Neural progenitor cell (in vitro differentiated cells): ENCODE measurements around the gene KCNA10. TPM values are rescaled to one million over a fixed set of nuclear protein-coding genes. Genes with fewer than 3 reads are reported as not detected.

Experiments
- DNase-seq: peaks from one replicate; pipeline ENCODE4 v3.0.0-alpha.2; 2016; ENCODE audit warnings: low spot score
- H2AFZ ChIP-seq: fragments of 200-600 bp; sonication (generic); replicated peaks from 2 replicates; pipeline ENCODE4 v1.6.1; 2016; ENCODE audit warnings: antibody characterized with exemption
- H3F3A ChIP-seq: fragments of 200-600 bp; sonication (generic); 2 replicates; pipeline ENCODE4 v1.6.1; 2016; ENCODE audit warnings: antibody characterized with exemption, low read depth
- H3K27ac ChIP-seq: fragments of 200-600 bp; sonication (generic); 2 replicates; pipeline ENCODE4 v1.5.1; 2016; ENCODE audit warnings: mild to moderate bottlenecking
- H3K27me3 ChIP-seq: fragments of 200-600 bp; sonication (generic); 2 replicates; pipeline ENCODE4 v1.6.1; 2016; ENCODE audit warnings: mild to moderate bottlenecking, moderate library complexity
- H3K36me3 ChIP-seq: fragments of 200-600 bp; sonication (generic); 2 replicates; pipeline ENCODE4 v1.5.1; 2016
- H3K4me1 ChIP-seq: fragments of 200-600 bp; sonication (generic); 2 replicates; pipeline ENCODE4 v1.6.1; 2016; ENCODE audit warnings: mixed run types
- H3K4me2 ChIP-seq: fragments of 200-600 bp; sonication (generic); 2 replicates; pipeline ENCODE4 v1.6.1; 2016
- H3K4me3 ChIP-seq: fragments of 200-600 bp; sonication (generic); 2 replicates; pipeline ENCODE4 v1.5.1; 2016
- H3K79me2 ChIP-seq: fragments of 200-600 bp; sonication (generic); 2 replicates; pipeline ENCODE4 v1.6.1; 2016; ENCODE audit warnings: low read depth
- H3K9ac ChIP-seq: fragments of 200-600 bp; sonication (generic); 2 replicates; pipeline ENCODE4 v1.6.1; 2016
- H3K9me3 ChIP-seq: fragments of 200-600 bp; sonication (generic); 2 replicates; pipeline ENCODE4 v1.5.1; 2016; ENCODE audit warnings: low read depth
- H4K20me1 ChIP-seq: fragments of 200-600 bp; sonication (generic); 2 replicates; pipeline ENCODE4 v1.6.1; 2016; ENCODE audit warnings: low read depth
- H3K27ac Mint-ChIP-seq: 3 replicates; pipeline ENCODE4 v1.8.0; 2021; ENCODE audit warnings: mixed read lengths
- H3K27me3 Mint-ChIP-seq: 2 replicates; pipeline ENCODE4 v1.8.0; 2022; ENCODE audit warnings: low read depth, mild to moderate bottlenecking, inconsistent platforms, moderate library complexity, mixed read lengths; ENCODE audit not compliant: insufficient read depth
- H3K36me3 Mint-ChIP-seq: 3 replicates; pipeline ENCODE4 v1.8.0; 2021; ENCODE audit warnings: mixed read lengths
- H3K4me1 Mint-ChIP-seq: 3 replicates; pipeline ENCODE4 v1.8.0; 2021; ENCODE audit warnings: mixed read lengths
- H3K4me3 Mint-ChIP-seq: 3 replicates; pipeline ENCODE4 v1.8.0; 2021; ENCODE audit warnings: mild to moderate bottlenecking, moderate library complexity, mixed read lengths
- H3K9me3 Mint-ChIP-seq: 3 replicates; pipeline ENCODE4 v1.8.0; 2020; ENCODE audit warnings: mixed read lengths
- EZH2 ChIP-seq: fragments of 200-600 bp; sonication (generic); IDR thresholded peaks from 2 replicates; pipeline ENCODE4 v1.6.1; 2017; ENCODE audit warnings: antibody characterized with exemption, mild to moderate bottlenecking, moderate library complexity
- EZH2phosphoT487 ChIP-seq: fragments of 200-600 bp; sonication (generic); IDR thresholded peaks from 2 replicates; pipeline ENCODE4 v1.6.1; 2017; ENCODE audit warnings: antibody characterized with exemption
- total RNA-seq: library from RNA; depleted of rRNA; stranded (reverse); fragments of >200 nt; gene quantifications from 2 replicates; pipeline ENCODE4 v1.2.3, GENCODE V29; 2015; ENCODE audit warnings: low replicate concordance
- TF ChIP-seq, protein P1 (sequence below): fragments of 200-600 bp; sonication (generic); IDR thresholded peaks from 2 replicates; pipeline ENCODE4 v1.5.1; 2017; ENCODE audit warnings: antibody characterized with exemption, mild to moderate bottlenecking

The KCNA10 gene
- total RNA-seq, 1 donor from 2014 or later = not detected

GRCh38 chr1:110563089-110563488 lies 44.1 kb upstream of the KCNA10 start:
- no peaks in the 10 kb centered on the region for H3K79me2 ChIP-seq
- H3K36me3 ChIP-seq = no peaks in the 10 kb centered on the region
- H3K27ac Mint-ChIP-seq = no peak overlapping the region
- no peak overlapping the region for H3K9ac ChIP-seq
- no peaks in the 10 kb centered on the region for H3K9me3 Mint-ChIP-seq
- H3K4me3 ChIP-seq = no peak overlapping the region
- TF ChIP-seq, protein P1, sequence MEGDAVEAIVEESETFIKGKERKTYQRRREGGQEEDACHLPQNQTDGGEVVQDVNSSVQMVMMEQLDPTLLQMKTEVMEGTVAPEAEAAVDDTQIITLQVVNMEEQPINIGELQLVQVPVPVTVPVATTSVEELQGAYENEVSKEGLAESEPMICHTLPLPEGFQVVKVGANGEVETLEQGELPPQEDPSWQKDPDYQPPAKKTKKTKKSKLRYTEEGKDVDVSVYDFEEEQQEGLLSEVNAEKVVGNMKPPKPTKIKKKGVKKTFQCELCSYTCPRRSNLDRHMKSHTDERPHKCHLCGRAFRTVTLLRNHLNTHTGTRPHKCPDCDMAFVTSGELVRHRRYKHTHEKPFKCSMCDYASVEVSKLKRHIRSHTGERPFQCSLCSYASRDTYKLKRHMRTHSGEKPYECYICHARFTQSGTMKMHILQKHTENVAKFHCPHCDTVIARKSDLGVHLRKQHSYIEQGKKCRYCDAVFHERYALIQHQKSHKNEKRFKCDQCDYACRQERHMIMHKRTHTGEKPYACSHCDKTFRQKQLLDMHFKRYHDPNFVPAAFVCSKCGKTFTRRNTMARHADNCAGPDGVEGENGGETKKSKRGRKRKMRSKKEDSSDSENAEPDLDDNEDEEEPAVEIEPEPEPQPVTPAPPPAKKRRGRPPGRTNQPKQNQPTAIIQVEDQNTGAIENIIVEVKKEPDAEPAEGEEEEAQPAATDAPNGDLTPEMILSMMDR = no peak
- no peak for TF ChIP-seq EZH2phosphoT487
- TF ChIP-seq EZH2 = no peak
- H3K4me3 Mint-ChIP-seq = no peak overlapping the region
- peaks cover 16% of the 10 kb centered on the region for H3K4me1 Mint-ChIP-seq
- H3K27ac ChIP-seq = no peak overlapping the region
- H3K36me3 Mint-ChIP-seq = no peaks in the 10 kb centered on the region
- DNase-seq = no peak
- H3K9me3 ChIP-seq = no peaks in the 10 kb centered on the region
- no peak overlapping the region for H3K4me2 ChIP-seq
- peaks cover 10% of the 10 kb centered on the region for H3K27me3 Mint-ChIP-seq
- no peak overlapping the region for H2AFZ ChIP-seq
- no peaks in the 10 kb centered on the region for H4K20me1 ChIP-seq
- no peaks in the 10 kb centered on the region for H3F3A ChIP-seq
- peaks cover 22% of the 10 kb centered on the region for H3K27me3 ChIP-seq
- peaks cover 7% of the 10 kb centered on the region for H3K4me1 ChIP-seq

DNA sequence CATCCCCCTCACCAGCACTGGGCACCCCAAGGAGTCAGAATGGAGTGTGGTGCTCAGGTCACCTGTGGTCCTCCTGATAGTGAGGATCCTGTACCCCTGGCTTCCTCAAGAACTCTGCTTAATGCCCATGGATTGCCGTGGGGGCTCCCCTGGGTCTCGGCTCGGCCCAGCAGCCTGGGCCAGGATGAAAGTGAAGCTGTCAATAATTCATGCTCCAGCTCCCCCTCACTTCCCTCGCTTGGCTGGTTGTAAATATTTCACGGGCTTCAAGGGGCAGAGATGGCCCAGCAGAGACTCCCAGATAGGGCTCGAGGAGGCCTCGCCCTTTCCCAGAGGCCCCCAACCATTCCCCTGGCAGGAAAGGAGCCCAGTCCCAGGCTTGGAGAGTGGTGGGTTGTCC lies 42.6 kb upstream of the KCNA10 start:
- no peaks in the 10 kb centered on the region for H3K9me3 ChIP-seq
- H4K20me1 ChIP-seq = no peaks in the 10 kb centered on the region
- no peak overlapping the region for H3K4me3 ChIP-seq
- Mint-ChIP-seq H3K27me3 (peaks cover 18% of the 10 kb centered on the region), H3K9me3 (no peaks in the 10 kb centered on the region), H3K36me3 (no peaks in the 10 kb centered on the region), H3K27ac (no peak overlapping the region), H3K4me3 (no peak overlapping the region), H3K4me1 (peaks cover 16% of the 10 kb centered on the region)
- peaks cover 26% of the 10 kb centered on the region for H3K27me3 ChIP-seq
- TF ChIP-seq EZH2phosphoT487 (no peak), EZH2 (no peak)
- TF ChIP-seq, protein P1 = no peak
- H3F3A ChIP-seq = no peaks in the 10 kb centered on the region
- no peak overlapping the region for H3K9ac ChIP-seq
- no peak overlapping the region for H3K27ac ChIP-seq
- H3K4me2 ChIP-seq = no peak overlapping the region
- H2AFZ ChIP-seq = no peak overlapping the region
- H3K36me3 ChIP-seq = no peaks in the 10 kb centered on the region
- no peaks in the 10 kb centered on the region for H3K79me2 ChIP-seq
- DNase-seq = no peak
- peaks cover 7% of the 10 kb centered on the region for H3K4me1 ChIP-seq

DNA sequence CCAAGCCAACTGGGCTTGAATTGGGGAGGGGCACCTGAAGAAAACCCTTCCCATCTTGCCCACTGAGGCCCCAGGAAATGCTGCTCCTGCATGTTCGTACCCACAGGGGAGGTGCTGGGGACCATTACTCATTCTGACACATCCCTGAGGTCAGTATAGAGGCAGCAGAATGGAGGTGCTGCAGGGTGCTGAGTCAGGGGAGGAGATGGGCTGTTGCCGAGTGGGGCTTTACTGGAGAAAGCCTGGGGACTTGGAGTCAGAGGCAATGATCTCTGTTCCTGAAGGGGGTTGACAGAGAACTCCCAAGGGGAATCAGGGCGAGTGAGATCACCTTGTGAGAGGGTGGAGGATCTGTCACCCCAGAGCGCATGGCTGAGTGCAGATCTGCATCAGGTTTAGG lies 40.2 kb upstream of the KCNA10 start:
- Histone ChIP-seq H2AFZ (no peak overlapping the region), H3K36me3 (no peaks in the 10 kb centered on the region), H3K9ac (no peak overlapping the region), H3F3A (no peaks in the 10 kb centered on the region), H3K9me3 (no peaks in the 10 kb centered on the region), H3K4me1 (no peaks in the 10 kb centered on the region), H3K4me3 (no peak overlapping the region), H4K20me1 (no peaks in the 10 kb centered on the region), H3K4me2 (no peak overlapping the region), H3K79me2 (no peaks in the 10 kb centered on the region), H3K27me3 (peaks cover 47% of the 10 kb centered on the region), H3K27ac (no peak overlapping the region)
- no peak overlapping the region for H3K27ac Mint-ChIP-seq
- H3K4me3 Mint-ChIP-seq = no peak overlapping the region
- peaks cover 3% of the 10 kb centered on the region for H3K4me1 Mint-ChIP-seq
- H3K9me3 Mint-ChIP-seq = no peaks in the 10 kb centered on the region
- TF ChIP-seq, protein P1 = no peak
- TF ChIP-seq EZH2phosphoT487 (no peak), EZH2 (no peak)
- peaks cover 20% of the 10 kb centered on the region for H3K27me3 Mint-ChIP-seq
- DNase-seq = no peak
- no peaks in the 10 kb centered on the region for H3K36me3 Mint-ChIP-seq
